GM21576 (cell line): ENCODE data around the gene MS4A4E.
"Not testable (repeated sequence)": the region's sequence is repeated elsewhere in the genome, so short reads cannot be mapped to it uniquely, and the experiment has no call there.

ENCODE experiments used
- ATAC-seq: cut with Tn5 transposase; IDR thresholded peaks from one replicate; pipeline ENCODE4 v1.9.1; 2021; ENCODE audit warnings: mild to moderate bottlenecking, moderate library complexity; ENCODE audit not compliant: unreplicated experiment

The MS4A4E gene

DNA sequence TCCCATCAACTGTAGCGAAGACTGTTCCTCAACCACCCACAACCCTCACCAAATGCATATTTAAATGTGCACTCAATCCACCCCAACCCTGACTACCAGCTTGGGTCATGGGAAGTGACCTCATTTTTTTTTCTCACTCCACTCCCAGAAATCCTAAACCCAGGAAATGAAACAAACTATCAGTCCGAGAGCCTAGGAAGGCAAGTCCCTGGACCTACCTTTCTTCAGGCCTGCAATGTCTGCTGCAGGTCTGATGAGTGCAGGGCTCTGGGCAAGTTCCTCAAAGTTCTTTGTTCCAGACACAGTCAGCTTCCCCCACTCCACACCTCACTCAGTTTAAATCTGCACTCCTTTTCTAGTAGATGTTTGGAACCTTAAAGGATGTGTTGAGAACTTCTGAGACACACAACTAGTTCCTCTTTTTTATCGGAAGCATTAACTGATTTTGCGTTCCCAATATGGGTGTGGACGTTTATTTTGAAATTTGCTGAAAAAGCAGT lies at the start of gene MS4A4E:
TSS of gene MS4A4E (minus strand) at position 398 of the 500 bp plus-strand sequence. CDS start 13,082 bp downstream, outside the sequence.
- ATAC-seq: no peak

GRCh38 chr11:60292145-60292544 lies 49.2 kb upstream of the MS4A4E start:
- no peak for ATAC-seq

DNA sequence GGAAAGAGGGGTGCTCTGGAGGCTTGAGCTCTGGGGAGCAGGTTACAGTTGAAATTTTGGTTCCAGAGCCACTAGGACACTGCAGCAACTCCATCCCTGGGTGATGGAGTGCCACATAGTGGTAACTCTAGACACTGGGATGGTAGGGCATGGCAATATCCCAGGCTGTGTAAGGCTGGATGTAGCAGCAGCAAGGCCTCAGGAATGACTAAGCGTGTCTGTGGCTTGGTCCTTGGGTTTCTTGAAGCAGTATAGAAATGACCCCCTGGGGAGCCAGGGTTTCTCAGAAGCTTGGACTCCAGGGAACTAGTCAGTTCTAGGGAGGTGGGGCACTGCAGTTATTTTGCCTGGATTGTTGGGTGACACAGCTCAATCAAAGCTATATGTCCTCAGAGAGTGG lies 45.6 kb upstream of the MS4A4E start:
- ATAC-seq: no peak

GRCh38 chr11:60285411-60286126 lies 42.6 kb upstream of the MS4A4E start:
- not testable (repeated sequence) for ATAC-seq

DNA sequence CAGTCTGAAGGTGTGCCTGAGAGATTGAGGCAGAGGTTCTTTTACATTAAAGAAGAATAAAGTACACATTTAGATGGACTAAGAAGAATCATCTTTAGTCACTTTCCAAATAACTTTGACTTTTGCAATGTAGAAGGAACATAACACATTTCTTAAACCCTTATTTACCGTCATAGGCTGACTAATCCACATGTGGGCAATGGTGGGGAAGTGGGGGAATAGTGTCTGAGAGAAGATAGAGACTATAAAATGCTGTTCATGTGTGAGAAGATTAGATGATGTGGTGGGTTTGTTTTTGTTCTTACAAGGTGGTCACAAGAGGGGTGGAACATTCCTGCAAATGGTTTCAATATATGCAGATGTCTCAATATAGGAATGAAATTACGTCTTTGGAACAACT lies 39.3 kb upstream of the MS4A4E start:
- ATAC-seq: no peak

DNA sequence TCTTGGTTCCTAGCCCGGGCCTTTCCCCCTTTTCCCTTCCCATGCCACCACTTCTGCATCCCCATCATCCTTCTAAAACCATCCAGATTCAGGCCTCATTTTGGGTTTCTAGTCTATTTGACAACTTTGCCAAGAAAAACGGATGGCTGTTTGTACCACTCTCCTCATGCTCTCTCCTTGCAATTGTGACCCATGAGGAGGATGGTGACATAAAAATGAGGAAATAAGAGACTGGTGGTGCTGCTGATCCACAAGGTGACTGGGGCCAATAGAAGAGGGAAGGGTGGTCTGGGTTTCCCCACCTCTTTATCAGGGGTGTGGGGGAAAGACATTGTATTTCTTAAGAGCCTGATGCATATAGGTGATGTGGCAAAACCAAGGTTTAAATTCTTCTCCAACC lies 38.5 kb upstream of the MS4A4E start:
- no peak for ATAC-seq

GRCh38 chr11:60280412-60280811 lies 37.5 kb upstream of the MS4A4E start, which contains the start of gene MS4A4A:
Gene MS4A4A, plus strand, starts transcription at chr11:60280666. Its CDS starts 10 bp downstream, at chr11:60280676.
- ATAC-seq: peak; percentile 50

- ATAC-seq: no peak
These were observed 31.5 kb upstream of the MS4A4E start for GRCh38 chr11:60274416-60274815.

DNA sequence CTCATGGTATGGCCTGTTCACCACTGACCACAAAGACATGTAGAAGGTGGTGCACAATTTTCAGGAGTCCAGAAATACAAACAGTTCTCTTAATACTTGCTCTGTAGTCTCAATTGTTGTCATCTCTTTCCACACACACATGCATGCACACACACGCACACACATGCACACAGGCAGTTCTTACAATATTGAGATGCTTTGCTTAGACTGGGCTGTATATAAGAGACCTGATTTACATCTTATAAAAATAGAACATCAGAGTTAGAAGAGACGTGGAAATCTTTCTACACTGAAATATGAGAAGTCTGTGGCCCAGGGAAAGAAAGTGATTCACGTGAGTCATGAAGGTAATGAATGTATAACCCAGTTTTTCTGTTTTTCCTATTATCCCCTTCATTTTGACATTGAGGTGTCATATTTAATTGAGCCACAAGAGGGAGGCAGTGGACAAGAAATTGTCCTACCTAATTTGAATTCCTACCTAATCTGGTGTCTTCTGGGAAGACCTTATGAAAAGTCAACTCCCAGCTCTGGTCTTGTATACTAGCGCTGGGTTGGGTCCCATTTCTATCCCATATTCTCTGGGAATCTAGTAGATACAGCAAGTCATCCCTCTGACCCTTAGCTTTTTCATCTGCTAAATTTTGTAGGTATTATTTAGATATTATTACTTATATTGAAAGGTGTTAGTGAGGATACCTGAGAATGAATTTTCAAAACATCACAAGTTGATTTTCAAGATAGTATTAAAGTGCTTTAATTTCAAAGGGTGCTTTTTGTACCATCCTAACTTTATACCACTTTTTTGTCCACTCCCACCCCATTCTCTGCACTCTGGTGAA lies 22.7 kb upstream of the MS4A4E start:
- ATAC-seq: no peak

GRCh38 chr11:60264644-60265043 lies 21.7 kb upstream of the MS4A4E start:
- ATAC-seq: no peak

GRCh38 chr11:60263402-60263801 lies 20.5 kb upstream of the MS4A4E start:
- no peak for ATAC-seq

- no peak for ATAC-seq
These were observed 18.1 kb upstream of the MS4A4E start for GRCh38 chr11:60261014-60261413.

- ATAC-seq: no peak
These were observed 15.2 kb upstream of the MS4A4E start for GRCh38 chr11:60257956-60258722.

DNA sequence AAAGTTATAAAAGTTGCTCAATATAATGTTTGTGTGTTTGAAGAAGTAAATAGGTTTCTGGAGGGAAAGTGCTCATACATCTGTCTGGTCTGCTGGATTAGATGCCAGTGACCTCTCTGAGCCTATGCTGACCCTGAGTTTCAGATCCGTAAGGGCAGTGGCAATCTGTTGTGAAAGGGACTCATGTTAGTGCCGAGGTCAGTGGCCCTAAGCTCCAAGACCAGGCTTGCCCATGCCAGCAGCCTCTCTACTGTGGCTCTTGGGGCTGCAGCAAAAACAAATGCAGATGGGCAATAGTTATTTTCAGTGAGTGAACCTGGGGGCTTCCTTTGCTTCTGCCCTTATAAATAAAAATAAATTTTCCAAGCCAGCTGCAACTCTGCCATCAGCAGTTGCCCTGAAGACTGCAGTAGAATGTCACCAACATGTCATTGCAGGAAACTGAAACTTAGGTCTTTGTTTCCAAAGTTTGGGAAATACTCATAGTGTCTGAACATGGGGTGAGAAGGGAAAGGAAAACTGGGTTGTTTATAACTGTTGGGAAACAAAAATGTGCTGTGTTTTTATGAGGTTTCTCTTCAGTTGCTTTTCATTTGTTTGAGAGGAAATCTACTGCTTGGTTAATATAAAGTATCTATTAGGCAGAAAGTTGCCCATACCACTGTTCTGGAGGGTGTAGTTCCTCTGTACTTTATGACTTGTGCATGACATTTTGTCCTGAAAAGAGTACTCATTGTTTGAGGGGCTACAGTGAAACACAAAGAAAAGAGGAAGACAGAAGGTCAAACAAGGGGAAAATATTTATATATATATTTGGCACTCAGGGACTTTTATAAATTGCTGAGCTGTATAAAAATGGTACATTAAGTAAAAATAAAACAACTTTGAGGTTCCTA lies 9.5 kb upstream of the MS4A4E start:
- ATAC-seq: no peak

DNA sequence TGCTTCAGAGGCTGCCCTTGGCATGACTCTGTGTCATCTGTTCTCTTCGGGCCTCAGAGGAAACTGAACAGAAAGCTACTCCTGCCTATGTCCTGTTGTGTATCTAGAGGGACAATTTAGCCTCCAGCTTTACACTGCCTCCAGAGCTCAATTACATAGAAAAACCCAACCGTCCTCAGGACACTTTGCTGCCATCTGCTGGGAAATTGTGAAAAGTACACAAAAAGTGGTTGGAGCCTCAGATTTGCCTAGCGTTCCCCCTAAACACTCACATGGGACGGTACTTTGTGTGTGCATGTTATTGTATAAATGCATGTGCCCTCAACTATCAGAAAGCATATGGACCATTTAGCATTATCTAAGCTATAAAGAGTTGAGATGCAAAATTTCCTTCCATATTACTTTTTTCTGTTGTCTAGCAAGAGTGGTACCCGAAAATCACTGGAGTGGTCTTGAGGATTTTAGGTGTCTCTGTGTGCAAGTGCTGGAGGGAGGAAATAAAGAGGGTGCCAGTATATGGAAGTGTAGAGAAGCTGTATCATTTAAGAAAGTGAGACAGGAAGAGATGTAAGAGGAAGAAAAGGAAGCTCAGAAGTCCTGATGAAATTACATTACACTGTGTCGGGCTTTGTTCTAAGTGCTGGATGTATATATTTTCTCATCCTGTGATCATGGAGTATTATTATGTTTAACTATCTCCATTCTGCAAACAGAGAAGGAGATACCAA lies 8.7 kb upstream of the MS4A4E start:
- ATAC-seq: no peak

GRCh38 chr11:60241786-60242185 lies 1.2 kb downstream of the MS4A4E start:
- no peak for ATAC-seq

- no peak for ATAC-seq
These were observed 2.3 kb downstream of the MS4A4E start for GRCh38 chr11:60240662-60241061.

DNA sequence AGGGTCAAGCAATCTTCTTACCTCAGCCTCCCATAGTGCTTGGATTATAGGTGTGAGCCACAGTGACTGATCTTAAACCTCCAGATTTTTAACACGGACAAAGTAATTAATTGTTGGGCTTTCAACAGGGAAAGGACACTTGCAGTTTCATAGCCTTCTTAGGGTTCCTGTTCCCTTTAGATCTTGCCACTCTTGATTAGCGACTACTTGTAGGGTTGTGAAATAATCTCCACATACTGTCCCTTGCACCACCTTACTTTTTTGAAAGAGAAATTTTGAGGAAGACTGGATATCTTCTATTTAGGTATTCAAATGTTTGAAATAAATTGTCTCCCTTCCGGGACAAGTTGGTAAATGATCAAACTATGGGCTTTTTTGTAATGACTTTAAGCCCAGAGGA lies 7.6 kb downstream of the MS4A4E start:
- no peak for ATAC-seq

- ATAC-seq: no peak
These were observed 12.3 kb downstream of the MS4A4E start for GRCh38 chr11:60230681-60231080.
